ENCODE results near the gene MGMT.

MGMT gene

DNA sequence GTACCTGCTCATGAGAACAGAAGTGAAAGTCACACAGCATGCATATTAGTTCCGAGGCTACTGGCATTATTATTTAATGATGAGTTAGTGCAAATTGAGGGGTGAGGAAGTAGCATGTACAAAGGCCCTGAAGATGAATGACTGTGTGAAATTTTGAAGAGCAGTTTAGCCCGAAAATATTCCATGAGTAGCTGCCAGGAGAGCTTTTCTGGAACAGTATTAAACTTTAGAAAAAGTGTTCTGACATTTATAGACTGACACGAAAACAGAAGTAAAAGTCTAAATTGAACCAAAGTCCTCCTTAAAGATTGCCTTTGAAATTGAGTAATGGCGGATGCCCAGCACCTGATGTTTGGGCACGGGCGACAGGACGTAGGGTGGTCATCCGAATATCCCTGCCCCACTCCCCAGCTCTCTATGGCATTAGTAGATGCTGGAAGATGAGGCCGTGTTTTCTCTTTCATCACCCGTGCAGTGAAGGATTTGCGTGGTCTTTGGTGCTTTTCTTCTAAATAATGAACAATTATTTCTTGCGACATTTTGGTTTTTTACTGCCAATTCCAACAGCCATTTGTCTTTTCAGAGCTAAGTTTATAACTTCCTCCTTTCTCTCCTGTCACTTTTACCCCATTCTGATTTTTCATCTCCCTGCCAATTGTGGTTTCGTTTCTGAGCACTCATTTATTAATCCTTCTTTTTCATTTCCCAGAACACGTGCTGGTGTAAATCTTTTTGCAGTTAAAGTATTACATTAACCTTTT, 192.6 kb downstream of the MGMT start:
- DNase-seq: no peak

- no peak for DNase-seq
These were observed 193.5 kb downstream of the MGMT start for GRCh38 chr10:129660569-129660968.

- DNase-seq: no peak
These were observed 195.4 kb downstream of the MGMT start for GRCh38 chr10:129662426-129662825.

GRCh38 chr10:129670124-129670523, 203.1 kb downstream of the MGMT start:
- no peak for DNase-seq

- no peak for DNase-seq
These were observed 206.3 kb downstream of the MGMT start for GRCh38 chr10:129673292-129673691.

DNA sequence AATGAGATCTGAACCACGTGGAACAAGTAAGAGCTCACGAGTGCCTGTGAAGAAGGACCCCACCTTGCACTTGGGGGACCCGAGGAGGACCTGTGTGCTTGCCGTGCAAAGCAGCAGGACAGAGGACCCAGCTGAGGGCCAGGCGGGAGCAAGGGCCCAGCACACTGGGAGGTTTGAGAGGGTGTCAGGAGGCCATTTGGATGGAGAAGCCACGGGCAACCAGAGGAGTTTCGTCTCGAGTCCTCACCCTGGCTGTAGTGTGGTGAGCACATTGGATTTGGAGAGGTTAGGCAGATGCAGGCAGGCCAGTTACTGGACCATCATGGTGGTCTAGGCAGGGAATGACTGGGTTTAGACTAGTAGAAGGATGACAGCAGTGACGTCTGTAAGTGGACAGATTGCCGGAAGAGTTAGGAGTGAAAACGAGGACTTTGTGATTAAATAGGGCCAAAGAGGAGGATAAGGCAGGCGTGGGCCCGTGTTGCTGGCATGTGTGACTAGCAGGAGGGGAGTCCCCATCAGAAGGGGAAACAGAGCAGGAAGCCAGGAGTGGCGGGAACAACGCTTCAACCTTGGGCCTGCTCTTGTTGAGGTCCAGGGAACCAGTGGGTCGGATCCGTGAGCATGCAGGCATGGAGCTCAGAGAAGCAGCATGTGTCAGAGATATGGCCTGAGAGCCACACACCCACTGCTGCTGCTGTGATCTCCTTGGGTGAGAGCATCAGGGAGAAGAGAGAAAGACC, 208.2 kb downstream of the MGMT start:
- no peak for DNase-seq

DNA sequence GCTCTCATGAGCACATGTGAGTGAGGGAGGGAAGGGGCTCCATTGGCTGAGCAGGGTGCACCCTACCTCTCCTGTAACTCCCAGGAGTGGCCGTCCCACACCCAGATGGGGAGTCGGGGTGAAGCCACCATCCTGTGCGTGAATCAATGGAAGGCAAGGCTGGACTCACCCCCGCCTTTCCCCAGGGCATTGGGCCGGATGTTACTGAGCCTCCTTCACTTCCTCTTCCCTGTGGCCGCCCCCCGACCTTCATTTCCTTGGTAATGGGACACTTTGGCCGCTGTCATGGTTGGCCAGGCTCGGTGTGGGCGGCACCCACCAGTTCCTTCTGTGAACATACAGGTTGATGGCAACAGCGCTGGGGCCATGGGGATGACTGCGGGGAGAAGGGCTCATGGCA, 209.0 kb downstream of the MGMT start:
- DNase-seq: no peak

- DNase-seq: no peak
These were observed 210.4 kb downstream of the MGMT start for GRCh38 chr10:129677377-129677927.

- no peak for DNase-seq
These were observed 211.1 kb downstream of the MGMT start for GRCh38 chr10:129678186-129678585.

DNA sequence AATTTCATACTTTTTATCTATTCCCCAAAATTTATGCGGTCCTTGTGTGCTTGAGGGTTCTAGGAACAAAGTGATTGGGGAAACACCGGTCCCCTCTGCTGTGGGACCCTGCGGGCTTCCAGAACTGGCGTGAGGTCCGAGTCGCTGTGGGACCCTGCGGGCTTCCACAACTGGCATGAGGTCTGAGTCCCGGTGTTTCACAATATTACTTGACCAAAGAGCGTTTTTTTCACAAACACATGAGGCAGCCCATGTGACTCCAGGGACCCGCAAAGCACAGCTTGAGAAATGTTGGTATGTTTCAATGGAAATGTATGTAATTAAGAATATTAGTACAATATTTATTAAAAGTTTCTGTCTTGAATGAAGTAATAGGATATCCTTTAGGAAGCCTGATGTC, 212.2 kb downstream of the MGMT start:
- no peak for DNase-seq

DNA sequence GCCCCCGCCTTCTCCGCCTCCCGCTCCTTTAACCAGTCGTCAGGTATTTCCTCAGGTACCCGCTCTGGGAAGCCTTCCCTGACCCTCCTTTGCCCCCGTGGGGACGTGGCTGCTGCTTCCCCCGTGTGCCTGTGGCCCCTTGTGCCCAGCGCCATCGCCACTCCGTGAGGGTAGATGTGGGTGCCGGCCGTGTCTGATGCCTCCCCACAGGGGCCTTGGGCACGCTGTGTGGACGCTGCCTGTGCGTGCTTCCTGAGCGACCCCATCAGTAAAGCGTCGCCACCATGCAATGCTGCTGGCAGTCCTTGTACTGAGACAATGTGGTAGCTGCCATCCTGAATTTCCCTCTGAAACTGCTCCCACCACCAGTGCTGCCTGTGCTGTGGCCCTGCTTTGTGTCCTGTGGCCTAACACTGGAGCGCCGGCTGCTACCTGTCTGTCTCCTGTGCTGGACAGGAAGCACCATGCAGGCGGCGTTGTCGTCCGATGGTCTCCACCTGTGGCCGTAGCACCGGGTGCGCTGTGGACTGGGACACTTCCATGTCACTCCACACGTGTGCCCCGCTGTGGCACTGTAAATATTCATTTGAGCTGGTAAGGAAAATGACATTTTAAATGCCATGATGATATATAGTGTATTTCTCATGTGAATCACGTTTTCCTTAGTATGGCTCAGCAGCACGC, 213.8 kb downstream of the MGMT start:
- no peak for DNase-seq

GRCh38 chr10:129681856-129682255, 214.8 kb downstream of the MGMT start:
- no peak for DNase-seq

- no peak for DNase-seq
These were observed 216.5 kb downstream of the MGMT start for GRCh38 chr10:129683519-129683918.

DNA sequence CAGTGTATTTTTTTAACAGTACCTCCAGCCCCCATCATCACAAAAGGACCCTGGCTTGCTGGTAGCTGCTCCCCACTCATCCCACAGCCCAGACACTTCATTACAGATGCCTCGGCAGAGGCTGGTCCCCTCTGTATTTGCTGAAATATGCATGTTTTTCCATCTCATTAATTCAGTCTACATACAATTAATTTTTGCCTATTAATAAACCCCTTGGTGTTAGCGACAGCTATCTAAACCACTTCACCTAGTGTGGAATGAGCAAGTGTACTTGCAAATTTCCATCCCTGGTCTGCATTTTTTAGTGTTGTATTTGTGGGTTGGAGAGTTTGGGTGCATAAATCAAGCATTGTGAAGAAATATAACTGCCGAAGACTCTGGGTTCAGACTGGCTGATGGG, 216.9 kb downstream of the MGMT start:
- DNase-seq: no peak

- no peak for DNase-seq
These were observed 218.2 kb downstream of the MGMT start for GRCh38 chr10:129685271-129685670.

DNA sequence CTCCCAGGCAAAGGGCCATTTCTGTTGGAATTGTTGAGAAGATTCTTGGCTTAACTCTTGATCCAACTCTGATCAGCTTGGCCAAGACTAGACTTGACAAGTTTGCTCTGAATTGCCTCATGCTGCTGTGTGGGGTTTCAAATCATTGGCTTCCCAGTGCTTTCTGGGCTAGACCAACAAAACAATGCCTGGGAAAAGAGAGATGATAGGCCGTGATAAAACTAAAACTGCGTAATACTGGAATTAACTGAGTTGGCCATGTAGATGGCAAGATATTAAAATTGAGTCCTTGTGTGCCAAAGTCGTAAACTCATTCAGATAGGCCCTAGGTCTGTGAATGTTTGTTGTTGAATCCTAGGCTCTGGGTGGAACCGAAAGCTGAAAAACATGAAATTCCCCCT, 222.6 kb downstream of the MGMT start:
- no peak for DNase-seq

GRCh38 chr10:129690248-129691070, 223.4 kb downstream of the MGMT start:
- DNase-seq: no peak

DNA sequence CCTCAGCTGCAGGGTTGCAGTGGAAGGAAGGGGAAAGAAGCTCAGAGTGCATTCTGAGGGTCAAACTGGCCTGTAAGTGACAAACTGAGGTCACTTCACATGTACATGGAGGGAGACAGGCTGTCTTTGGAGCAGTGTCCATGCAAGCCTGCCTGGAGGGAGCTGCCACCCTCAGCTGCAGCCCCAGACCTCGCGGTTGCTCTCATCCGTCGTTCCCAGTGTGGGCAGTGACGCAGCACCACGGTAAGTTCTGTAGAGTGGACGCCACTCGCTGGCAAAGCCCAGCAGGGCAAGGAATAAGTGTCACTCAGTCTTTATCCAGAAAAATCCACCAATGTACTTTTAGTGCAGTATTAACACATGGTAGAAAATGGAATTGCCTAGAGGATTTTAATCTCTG, 225.7 kb downstream of the MGMT start:
- DNase-seq: no peak

DNA sequence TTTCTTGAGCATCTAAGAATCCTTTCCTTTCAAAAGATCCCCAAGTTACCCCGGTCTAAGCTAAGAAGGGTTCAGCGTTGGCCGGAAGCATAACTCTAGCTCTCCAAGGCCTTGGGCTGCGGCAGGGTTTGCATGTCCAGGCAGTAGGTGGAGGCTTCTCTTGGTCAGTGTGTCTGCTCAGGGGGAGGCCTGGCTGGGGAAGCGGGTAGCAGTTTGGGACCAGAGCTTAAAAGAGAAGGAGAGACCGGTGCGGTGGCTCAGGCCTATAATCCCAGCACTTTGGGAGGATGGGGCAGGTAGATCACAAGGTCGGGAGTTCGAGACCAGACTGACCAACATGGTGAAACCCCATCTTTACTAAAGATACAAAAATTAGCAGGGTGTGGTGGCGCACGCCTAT, 226.3 kb downstream of the MGMT start:
- DNase-seq: no peak

GRCh38 chr10:129694184-129694583, 227.1 kb downstream of the MGMT start:
- DNase-seq: no peak

GRCh38 chr10:129694691-129695243, 227.7 kb downstream of the MGMT start:
- DNase-seq: no peak

DNA sequence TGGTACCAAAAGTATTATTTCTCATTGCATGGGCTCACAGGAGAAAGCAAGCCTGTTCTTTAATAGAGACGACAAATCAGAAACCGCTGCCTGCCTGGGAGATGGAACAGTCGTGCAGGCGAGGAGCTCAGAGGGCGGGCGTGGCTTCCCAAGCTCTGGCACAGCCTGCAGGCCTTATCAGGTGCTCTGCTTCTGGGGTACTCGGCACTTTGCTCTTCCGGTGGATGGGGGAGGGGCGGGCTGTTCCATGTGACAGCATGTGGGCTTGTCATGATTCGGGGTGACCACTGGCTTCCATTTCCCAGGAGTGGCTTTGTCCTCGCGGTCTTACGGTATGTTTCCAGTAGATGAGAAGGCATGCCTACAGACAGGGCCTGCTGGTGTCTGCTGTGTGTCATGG, 228.6 kb downstream of the MGMT start:
- DNase-seq: no peak
